CD4-positive, alpha-beta T cell (primary cell): Measurements from ENCODE around the gene AMY2B. TPM values are rescaled to one million over a fixed set of nuclear protein-coding genes. Genes with fewer than 3 reads are reported as not detected.
"Not testable (repeated sequence)": the region's sequence is repeated elsewhere in the genome, so short reads cannot be mapped to it uniquely, and the experiment has no call there.

Source experiments
- ATAC-seq: fragments of 200-7000 bp; cut with Tn5 transposase; one replicate; pipeline ENCODE4 v1.10.0; 2022; ENCODE audit warnings: mild to moderate bottlenecking; ENCODE audit not compliant: poor library complexity
- CTCF ChIA-PET: fragments of 350-600 bp; sonication (Branson Sonifier 250); formaldehyde crosslinking; loops from one replicate; lab custom pipeline; 2021; ENCODE audit warnings: antibody characterized with exemption, inconsistent platforms; lab: Charles Lee
- POLR2A ChIA-PET: fragments of 350-600 bp; sonication (Branson Sonifier 250); formaldehyde crosslinking; loops from one replicate; lab custom pipeline; 2021; ENCODE audit warnings: antibody characterized with exemption, inconsistent platforms; lab: Charles Lee
- DNase-seq, 14 experiments: peaks; one replicate each; pipeline ENCODE4 v3.0.0-alpha.2; 2013 to 2020; ENCODE audit warnings: mixed read lengths in 2 of 14
- H3K27ac ChIP-seq, 2 donors: one replicate each; pipeline versions ENCODE4 v1.5.1 to v1.7.0; 2013; ENCODE audit warnings: low read length in 2 of 2, low read depth in 1 of 2, mild to moderate bottlenecking in 1 of 2
- H3K27me3 ChIP-seq, 2 experiments: 1 replicate in 1 of 2; 2 replicates in 1 of 2; pipeline versions ENCODE4 v1.6.1 to v1.7.0; 2013; ENCODE audit warnings: low read length in 2 of 2, control low read depth in 1 of 2, mild to moderate bottlenecking in 1 of 2, moderate library complexity in 1 of 2; ENCODE audit not compliant: insufficient read depth in 2 of 2, control insufficient read depth in 1 of 2
- H3K36me3 ChIP-seq: one replicate; pipeline ENCODE4 v1.6.1; 2013; ENCODE audit warnings: low read length, control low read depth; ENCODE audit not compliant: insufficient read depth
- H3K4me1 ChIP-seq: one replicate; pipeline ENCODE4 v1.6.1; 2013; ENCODE audit warnings: low read length, control low read depth; ENCODE audit not compliant: insufficient read depth
- H3K4me3 ChIP-seq: one replicate; pipeline ENCODE4 v1.5.1; 2013; ENCODE audit warnings: mild to moderate bottlenecking, low read length, moderate library complexity
- H3K9me3 ChIP-seq, 2 experiments: 1 replicate in 1 of 2; 2 replicates in 1 of 2; pipeline versions ENCODE4 v1.6.1 to v1.7.0; 2013; ENCODE audit warnings: low read length in 2 of 2, mild to moderate bottlenecking in 2 of 2, control low read depth in 1 of 2, moderate library complexity in 1 of 2; ENCODE audit not compliant: control insufficient read depth in 1 of 2, insufficient read depth in 1 of 2
- H3K27ac Mint-ChIP-seq: one replicate; pipeline ENCODE4 v1.8.0; 2020; ENCODE audit warnings: mixed read lengths
- H3K27me3 Mint-ChIP-seq: one replicate; pipeline ENCODE4 v1.8.0; 2021; ENCODE audit warnings: mixed read lengths
- H3K36me3 Mint-ChIP-seq: one replicate; pipeline ENCODE4 v1.8.0; 2021; ENCODE audit warnings: low read depth, mixed read lengths
- H3K4me1 Mint-ChIP-seq: one replicate; pipeline ENCODE4 v1.8.0; 2021; ENCODE audit warnings: low read depth, mixed read lengths
- H3K4me3 Mint-ChIP-seq: one replicate; pipeline ENCODE4 v1.8.0; 2020; ENCODE audit warnings: mild to moderate bottlenecking, mixed read lengths
- H3K9me3 Mint-ChIP-seq: one replicate; pipeline ENCODE4 v1.8.0; 2020; ENCODE audit warnings: mixed read lengths
- CTCF ChIP-seq: fragments of 200-600 bp; IDR thresholded peaks from one replicate; pipeline ENCODE4 v1.8.0; 2022; ENCODE audit warnings: antibody characterized with exemption, mild to moderate bottlenecking
- intact Hi-C, 2 experiments: fragments of 100-400 bp; cut with DNase I in 1 of 2; cut with micrococcal nuclease in 1 of 2; formaldehyde crosslinking; loops; one replicate each; pipeline versions ENCODE4 v1.15.1 to v1.9.0; 2023 to 2025; cut with DNase I, micrococcal nuclease
- total RNA-seq, 174 experiments: library from RNA in 2 of 174; stranded (reverse) in 2 of 174; gene quantifications; one replicate each; pipeline ENCODE4 v1.2.3 and lab custom pipeline; 2021 to 2026

AMY2B gene
- total RNA-seq, 2 experiments from 2014 or later = 30.9 to 31.5 TPM

- no peak overlapping the region for H3K4me3 Mint-ChIP-seq
- no peaks in the 10 kb centered on the region for H3K9me3 ChIP-seq
- H3K4me1 Mint-ChIP-seq = no peaks in the 10 kb centered on the region
- H3K27ac Mint-ChIP-seq = no peak overlapping the region
- ChIA-PET POLR2A (no interaction called here), CTCF (no interaction called here)
- H3K27me3 Mint-ChIP-seq = no peaks in the 10 kb centered on the region
- no peak for DNase-seq
- H3K36me3 ChIP-seq = no peaks in the 10 kb centered on the region
- H3K4me3 ChIP-seq = no peak overlapping the region
- H3K27ac ChIP-seq = no peak overlapping the region
- H3K36me3 Mint-ChIP-seq = no peaks in the 10 kb centered on the region
- no peaks in the 10 kb centered on the region for H3K27me3 ChIP-seq
- H3K4me1 ChIP-seq = no peaks in the 10 kb centered on the region
- ATAC-seq = no peak
- TF ChIP-seq CTCF = no peak
- intact Hi-C loops = no loop called here
- no peaks in the 10 kb centered on the region for H3K9me3 Mint-ChIP-seq
Measured at GRCh38 chr1:103616362-103616761, 45.0 kb downstream of the AMY2B start.

GRCh38 chr1:103616994-103617477 lies 45.6 kb downstream of the AMY2B start, which contains the start of gene AMY2A:
Gene AMY2A, plus strand, starts transcription at chr1:103617427. Its CDS starts 14 bp downstream, at chr1:103617441.
- H3K27me3 ChIP-seq, H3K27me3 Mint-ChIP-seq, H3K36me3 Mint-ChIP-seq, DNase-seq, H3K4me3 ChIP-seq, H3K4me3 Mint-ChIP-seq, ATAC-seq, CTCF ChIA-PET, intact Hi-C loops, POLR2A ChIA-PET, H3K27ac Mint-ChIP-seq, H3K4me1 Mint-ChIP-seq, H3K9me3 Mint-ChIP-seq, H3K9me3 ChIP-seq, H3K4me1 ChIP-seq, H3K27ac ChIP-seq, H3K36me3 ChIP-seq: not testable (repeated sequence)

- H3K4me3 ChIP-seq, H3K4me1 Mint-ChIP-seq, H3K36me3 Mint-ChIP-seq, ATAC-seq, CTCF ChIA-PET, H3K27me3 ChIP-seq, H3K27me3 Mint-ChIP-seq, H3K9me3 ChIP-seq, H3K27ac ChIP-seq, intact Hi-C loops, H3K4me1 ChIP-seq, H3K4me3 Mint-ChIP-seq, H3K36me3 ChIP-seq, POLR2A ChIA-PET, H3K9me3 Mint-ChIP-seq, DNase-seq, H3K27ac Mint-ChIP-seq: not testable (repeated sequence)
Measured at GRCh38 chr1:103627436-103627835, 56.0 kb downstream of the AMY2B start.

Other genes starting within 250 kb of the AMY2B start
- gene RNPC3, start 45.9 kb upstream of the AMY2B start, total RNA-seq = 10 to 100 TPM; 48.6 to 52.5 TPM
- not detected for gene AMY2A, start 45.8 kb downstream of the AMY2B start, total RNA-seq
- not detected for gene AMY1A, start 84.2 kb downstream of the AMY2B start, total RNA-seq
- gene AMY1B, start 124.6 kb downstream of the AMY2B start, total RNA-seq = not detected
- gene AMY1C, start 178.3 kb downstream of the AMY2B start, total RNA-seq = not detected